ENCODE measurements around the gene SPATA3. TPM values are rescaled to one million over a fixed set of nuclear protein-coding genes. Genes with fewer than 3 reads are reported as not detected.
"Not testable (repeated sequence)": the region's sequence is repeated elsewhere in the genome, so short reads cannot be mapped to it uniquely, and the experiment has no call there.

Gene SPATA3
- polyA plus RNA-seq, 3 donors: not detected

GRCh38 chr2:231016566-231017230, 20.8 kb downstream of the SPATA3 start:
- no peak for DNase-seq (ENCODE audit: low read depth in 3 of 3, low spot score in 2 of 3)

GRCh38 chr2:231017231-231017598, 21.3 kb downstream of the SPATA3 start:
- no peak for DNase-seq (ENCODE audit: low read depth in 3 of 3, low spot score in 2 of 3)

- no peak for DNase-seq (ENCODE audit: low read depth in 3 of 3, low spot score in 2 of 3)
These were observed 22.3 kb downstream of the SPATA3 start for GRCh38 chr2:231018184-231018583.

- not testable (repeated sequence) for DNase-seq (ENCODE audit: low read depth in 3 of 3, low spot score in 2 of 3)
These were observed 29.1 kb downstream of the SPATA3 start for GRCh38 chr2:231025059-231025458.

GRCh38 chr2:231028889-231029288, 33.0 kb downstream of the SPATA3 start:
- DNase-seq (ENCODE audit: low read depth in 3 of 3, low spot score in 2 of 3): no peak

GRCh38 chr2:231029563-231029962, 33.6 kb downstream of the SPATA3 start:
- no peak for DNase-seq (ENCODE audit: low read depth in 3 of 3, low spot score in 2 of 3)

- DNase-seq (ENCODE audit: low read depth in 3 of 3, low spot score in 2 of 3): no peak
These were observed 34.8 kb downstream of the SPATA3 start for GRCh38 chr2:231030725-231031124.

GRCh38 chr2:231032575-231033140, 36.7 kb downstream of the SPATA3 start:
- DNase-seq (ENCODE audit: low read depth in 3 of 3, low spot score in 2 of 3): no peak

GRCh38 chr2:231033147-231034132, 37.5 kb downstream of the SPATA3 start:
- DNase-seq (ENCODE audit: low read depth in 3 of 3, low spot score in 2 of 3): no peak

- no peak for DNase-seq (ENCODE audit: low read depth in 3 of 3, low spot score in 2 of 3)
These were observed 38.5 kb downstream of the SPATA3 start for GRCh38 chr2:231034291-231034882.

GRCh38 chr2:231036131-231036530, 40.2 kb downstream of the SPATA3 start:
- no peak for DNase-seq (ENCODE audit: low read depth in 3 of 3, low spot score in 2 of 3)

GRCh38 chr2:231036578-231037106, 40.7 kb downstream of the SPATA3 start:
- DNase-seq (ENCODE audit: low read depth in 3 of 3, low spot score in 2 of 3): no peak

GRCh38 chr2:231037202-231037730, 41.3 kb downstream of the SPATA3 start, which contains the start of gene C2orf72:
C2orf72 (plus strand) TSS chr2:231037523; CDS start chr2:231037566, 43 bp downstream.
- no peak for DNase-seq (ENCODE audit: low read depth in 3 of 3, low spot score in 2 of 3)

GRCh38 chr2:231037731-231038482, 42.0 kb downstream of the SPATA3 start:
- DNase-seq (ENCODE audit: low read depth in 3 of 3, low spot score in 2 of 3): no peak

- no peak for DNase-seq (ENCODE audit: low read depth in 3 of 3, low spot score in 2 of 3)
These were observed 42.8 kb downstream of the SPATA3 start for GRCh38 chr2:231038483-231039293.

GRCh38 chr2:231039294-231039664, 43.4 kb downstream of the SPATA3 start:
- no peak for DNase-seq (ENCODE audit: low read depth in 3 of 3, low spot score in 2 of 3)

GRCh38 chr2:231039821-231040364, 44.0 kb downstream of the SPATA3 start:
- DNase-seq (ENCODE audit: low read depth in 3 of 3, low spot score in 2 of 3): no peak

- no peak for DNase-seq (ENCODE audit: low read depth in 3 of 3, low spot score in 2 of 3)
These were observed 45.3 kb downstream of the SPATA3 start for GRCh38 chr2:231041061-231041689.

Measured in right renal cortex interstitium (tissue), 3 donors.